ENCODE data around the gene OR2F1.

OR2F1 gene

GRCh38 chr7:143931739-143932138, 22.9 kb upstream of the OR2F1 start:
- Histone ChIP-seq H3K4me3 (ENCODE audit: low read depth in 1 of 2, low read length in 1 of 2) (no peak overlapping the region), H3K27me3 (no peaks in the 10 kb centered on the region), H3K4me1 (ENCODE audit: control insufficient read depth in 1 of 2, insufficient read depth in 1 of 2, low read depth in 1 of 2, low read length in 1 of 2) (no peaks in the 10 kb centered on the region), H3K27ac (no peak overlapping the region), H3K9me3 (no peaks in the 10 kb centered on the region), H3K36me3 (no peaks in the 10 kb centered on the region)
- TF ChIP-seq CTCF (IDR thresholded peaks at IDR 0.05), result no peak

GRCh38 chr7:143934526-143935325, 19.9 kb upstream of the OR2F1 start, which contains the start of gene OR2F2:
Gene OR2F2, plus strand, starts transcription at chr7:143935233. Its CDS starts 0 bp downstream, at chr7:143935233.
- no peaks in the 10 kb centered on the region for H3K9me3 ChIP-seq
- H3K27ac ChIP-seq, result no peak within 1 kb of the TSS
- H3K4me1 ChIP-seq (ENCODE audit: control insufficient read depth in 1 of 2, insufficient read depth in 1 of 2, low read depth in 1 of 2, low read length in 1 of 2), result no peaks in the 10 kb centered on the region
- TF ChIP-seq CTCF (IDR thresholded peaks at IDR 0.05), result no peak
- no peaks in the 10 kb centered on the region for H3K36me3 ChIP-seq
- no peak within 1 kb of the TSS for H3K4me3 ChIP-seq (ENCODE audit: low read depth in 1 of 2, low read length in 1 of 2)
- H3K27me3 ChIP-seq, result no peaks in the 10 kb centered on the region

GRCh38 chr7:143936087-143937009, 18.3 kb upstream of the OR2F1 start:
- H3K4me1 ChIP-seq (ENCODE audit: control insufficient read depth in 1 of 2, insufficient read depth in 1 of 2, low read depth in 1 of 2, low read length in 1 of 2), result no peaks in the 10 kb centered on the region
- no peaks in the 10 kb centered on the region for H3K9me3 ChIP-seq
- no peaks in the 10 kb centered on the region for H3K27me3 ChIP-seq
- H3K4me3 ChIP-seq (ENCODE audit: low read depth in 1 of 2, low read length in 1 of 2), result no peak overlapping the region
- no peaks in the 10 kb centered on the region for H3K36me3 ChIP-seq
- TF ChIP-seq CTCF (IDR thresholded peaks at IDR 0.05), result no peak
- H3K27ac ChIP-seq, result no peak overlapping the region

GRCh38 chr7:143938379-143939243, 16.0 kb upstream of the OR2F1 start:
- no peaks in the 10 kb centered on the region for H3K27me3 ChIP-seq
- no peak overlapping the region for H3K4me3 ChIP-seq (ENCODE audit: low read depth in 1 of 2, low read length in 1 of 2)
- H3K36me3 ChIP-seq, result no peaks in the 10 kb centered on the region
- no peaks in the 10 kb centered on the region for H3K9me3 ChIP-seq
- no peak overlapping the region for H3K27ac ChIP-seq
- H3K4me1 ChIP-seq (ENCODE audit: control insufficient read depth in 1 of 2, insufficient read depth in 1 of 2, low read depth in 1 of 2, low read length in 1 of 2), result no peaks in the 10 kb centered on the region
- no peak for TF ChIP-seq CTCF (IDR thresholded peaks at IDR 0.05)

- H3K4me3 ChIP-seq (ENCODE audit: low read depth in 1 of 2, low read length in 1 of 2), result no peak overlapping the region
- TF ChIP-seq CTCF (IDR thresholded peaks at IDR 0.05), result no peak
- H3K36me3 ChIP-seq, result no peaks in the 10 kb centered on the region
- no peak overlapping the region for H3K27ac ChIP-seq
- no peaks in the 10 kb centered on the region for H3K9me3 ChIP-seq
- H3K27me3 ChIP-seq, result no peaks in the 10 kb centered on the region
- H3K4me1 ChIP-seq (ENCODE audit: control insufficient read depth in 1 of 2, insufficient read depth in 1 of 2, low read depth in 1 of 2, low read length in 1 of 2), result no peaks in the 10 kb centered on the region
These were observed 9.2 kb upstream of the OR2F1 start for GRCh38 chr7:143945423-143945822.

Data from neutrophil (primary cell).